Fibroblast of skin of right biceps (primary cell): ENCODE data around the gene TGM2.
"Not testable (repeated sequence)": the region's sequence is repeated elsewhere in the genome, so short reads cannot be mapped to it uniquely, and the experiment has no call there.

ENCODE experiments used
- DNase-seq: peaks from one replicate; pipeline ENCODE4 v3.0.0-alpha.2; 2013

Gene TGM2

DNA sequence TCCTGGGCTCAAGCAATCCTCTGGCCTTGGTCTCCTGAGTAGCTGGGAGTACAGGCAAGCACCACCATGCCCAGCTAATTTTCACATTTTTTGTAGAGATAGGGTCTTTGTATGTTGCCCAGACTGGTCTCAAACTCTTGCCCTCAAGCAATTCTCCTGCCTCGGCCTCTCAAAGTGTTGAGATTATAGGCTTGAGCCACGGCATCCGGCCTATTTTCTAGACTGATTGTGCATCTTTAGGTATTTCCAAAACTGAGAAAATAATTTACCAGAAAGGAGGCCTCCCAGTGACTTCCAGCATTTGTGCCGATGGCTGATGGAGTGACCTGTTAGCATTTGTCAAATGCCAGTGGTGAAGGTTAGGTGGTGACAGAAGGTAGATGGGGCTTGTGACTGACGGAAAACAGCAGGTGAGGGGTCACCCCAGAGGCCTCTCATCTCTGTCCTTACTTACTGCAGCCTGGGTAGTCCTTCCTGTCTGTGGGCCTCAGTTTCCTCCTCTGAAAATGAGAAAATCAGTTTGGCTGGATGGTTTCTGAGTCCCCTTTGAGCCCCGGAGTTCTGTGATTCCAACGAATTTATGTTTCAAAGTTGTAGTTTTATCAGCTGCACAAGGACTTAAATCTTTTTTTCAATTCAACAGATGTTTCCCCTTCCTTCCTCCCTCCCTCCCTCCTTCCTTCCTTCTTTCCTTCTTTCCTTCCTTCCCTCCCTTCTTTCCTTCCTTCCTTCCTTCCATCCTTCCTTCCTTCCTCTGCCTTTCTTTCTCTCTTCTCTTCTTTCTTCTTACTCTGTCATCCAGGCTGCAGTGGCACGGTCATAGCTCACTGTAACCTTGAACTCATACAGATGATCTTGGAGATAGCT lies 53.5 kb downstream of the TGM2 start:
- DNase-seq = no peak

DNA sequence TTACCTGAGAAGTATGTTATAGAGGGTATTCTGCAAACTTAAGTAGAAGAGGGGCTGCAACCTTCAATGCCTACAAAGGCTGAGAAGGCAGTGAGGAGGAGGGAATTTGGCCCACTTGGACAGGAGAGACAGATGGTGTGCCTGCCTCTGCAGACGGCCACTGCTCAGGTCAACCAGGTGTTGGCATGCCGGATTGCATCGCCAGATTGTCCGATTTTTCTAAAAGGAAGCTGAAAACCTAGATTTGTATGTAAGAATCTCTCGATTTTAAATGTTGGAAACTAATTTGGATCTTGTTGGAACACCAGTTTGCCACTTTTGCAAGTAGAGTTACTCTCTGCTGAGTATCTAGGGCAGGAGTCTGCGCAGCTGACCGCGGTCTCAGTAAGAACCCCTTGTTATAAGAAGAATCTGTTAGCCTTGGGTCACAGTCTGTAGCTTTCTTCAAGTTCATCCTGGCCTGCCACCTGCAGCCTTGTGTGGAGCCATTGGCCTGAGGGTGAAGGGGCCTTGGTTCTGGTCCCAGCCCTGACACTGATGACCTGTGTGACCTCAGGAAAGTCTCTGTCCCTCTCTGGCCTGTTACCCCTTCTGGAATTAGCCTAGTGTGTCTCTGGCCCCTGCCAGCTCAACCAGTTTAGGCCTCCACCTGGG lies 54.4 kb downstream of the TGM2 start:
- no peak for DNase-seq

- peak; percentile 99 for DNase-seq
Observed at GRCh38 chr20:38109591-38110524, 55.2 kb downstream of the TGM2 start.

- DNase-seq = peak; percentile 75
Observed at GRCh38 chr20:38108986-38109541, 56.0 kb downstream of the TGM2 start.

DNA sequence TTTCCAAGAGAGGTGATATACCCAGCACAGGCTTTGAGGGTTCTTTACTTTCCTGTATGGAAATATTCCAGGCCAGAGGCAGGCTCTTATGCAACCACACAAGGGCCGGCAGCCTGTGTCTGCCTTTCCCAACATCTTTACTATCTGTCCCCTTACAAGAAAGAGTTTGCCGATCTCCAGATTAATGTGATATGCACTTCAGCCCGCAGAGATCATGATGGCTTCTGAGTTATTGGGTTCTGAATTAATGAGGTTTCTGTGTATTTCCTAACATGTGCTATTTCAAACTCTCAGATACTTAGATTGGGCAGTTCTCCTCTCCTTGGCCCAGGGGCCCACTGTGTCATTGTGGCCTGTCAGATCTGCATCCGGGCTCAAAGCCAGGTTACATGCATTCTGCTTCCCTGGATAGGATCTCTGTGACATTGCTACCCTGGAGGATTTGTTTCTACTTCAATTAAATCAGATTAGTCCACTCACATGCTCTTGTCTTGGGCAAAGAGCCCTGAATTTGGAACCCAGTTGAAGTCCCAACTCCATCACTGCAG lies 56.6 kb downstream of the TGM2 start:
- DNase-seq = peak; percentile 66

GRCh38 chr20:38107916-38108315 lies 57.2 kb downstream of the TGM2 start:
- DNase-seq = not testable (repeated sequence)

DNA sequence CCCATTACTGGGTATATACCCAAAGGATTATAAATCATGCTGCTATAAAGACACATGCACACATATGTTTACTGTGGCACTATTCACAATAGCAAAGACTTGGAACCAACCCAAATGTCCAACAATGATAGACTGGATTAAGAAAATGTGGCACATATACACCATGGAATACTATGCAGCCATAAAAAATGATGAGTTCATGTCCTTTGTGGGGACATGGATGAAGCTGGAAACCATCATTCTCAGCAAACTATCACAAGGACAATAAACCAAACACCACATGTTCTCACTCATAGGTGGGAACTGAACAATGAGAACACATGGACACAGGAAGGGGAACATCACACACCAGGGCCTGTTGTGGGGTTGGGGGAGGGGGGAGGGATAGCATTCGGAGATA lies 57.7 kb downstream of the TGM2 start:
- not testable (repeated sequence) for DNase-seq

DNA sequence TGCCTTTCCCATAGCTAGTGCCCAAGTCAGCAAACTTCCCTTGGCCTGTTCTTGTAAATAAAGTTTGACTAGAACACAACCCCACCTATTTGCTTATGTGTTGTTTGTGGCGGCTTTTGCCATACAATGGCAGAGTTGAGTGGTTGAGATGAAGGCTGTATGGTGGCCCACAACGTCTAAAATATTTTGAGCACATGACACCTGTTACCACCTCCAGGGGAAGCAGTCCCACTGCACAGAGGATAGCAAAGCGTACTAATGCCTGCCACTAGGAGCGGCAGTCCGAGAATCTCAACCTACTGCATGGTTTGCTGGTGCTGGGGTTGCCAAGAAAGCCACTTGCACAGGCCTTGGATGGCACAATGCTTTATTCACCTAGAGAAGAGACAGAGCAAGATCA lies 58.6 kb downstream of the TGM2 start:
- DNase-seq = no peak

GRCh38 chr20:38104285-38104684 lies 60.8 kb downstream of the TGM2 start:
- DNase-seq = no peak

DNA sequence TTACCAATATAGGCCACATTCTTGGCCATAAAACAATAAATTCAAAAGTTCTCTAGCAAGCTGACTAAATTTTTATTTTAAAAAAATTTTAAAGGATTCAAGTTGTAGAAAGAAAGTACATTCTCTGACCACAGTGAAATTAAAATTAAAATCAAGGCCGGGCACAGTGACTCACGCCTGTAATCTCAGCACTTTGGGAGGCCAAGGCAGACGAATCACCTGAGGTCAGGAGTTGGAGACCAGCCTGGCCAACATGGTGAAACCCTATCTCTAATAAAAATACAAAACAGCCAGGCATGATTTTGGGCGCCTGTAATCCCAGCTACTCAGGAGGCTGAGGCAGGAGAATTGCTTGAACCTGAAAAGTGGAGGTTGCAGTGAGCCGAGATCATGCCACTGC lies 62.9 kb downstream of the TGM2 start:
- DNase-seq = not testable (repeated sequence)

- no peak for DNase-seq
Observed at GRCh38 chr20:38098952-38099351, 66.1 kb downstream of the TGM2 start.

DNA sequence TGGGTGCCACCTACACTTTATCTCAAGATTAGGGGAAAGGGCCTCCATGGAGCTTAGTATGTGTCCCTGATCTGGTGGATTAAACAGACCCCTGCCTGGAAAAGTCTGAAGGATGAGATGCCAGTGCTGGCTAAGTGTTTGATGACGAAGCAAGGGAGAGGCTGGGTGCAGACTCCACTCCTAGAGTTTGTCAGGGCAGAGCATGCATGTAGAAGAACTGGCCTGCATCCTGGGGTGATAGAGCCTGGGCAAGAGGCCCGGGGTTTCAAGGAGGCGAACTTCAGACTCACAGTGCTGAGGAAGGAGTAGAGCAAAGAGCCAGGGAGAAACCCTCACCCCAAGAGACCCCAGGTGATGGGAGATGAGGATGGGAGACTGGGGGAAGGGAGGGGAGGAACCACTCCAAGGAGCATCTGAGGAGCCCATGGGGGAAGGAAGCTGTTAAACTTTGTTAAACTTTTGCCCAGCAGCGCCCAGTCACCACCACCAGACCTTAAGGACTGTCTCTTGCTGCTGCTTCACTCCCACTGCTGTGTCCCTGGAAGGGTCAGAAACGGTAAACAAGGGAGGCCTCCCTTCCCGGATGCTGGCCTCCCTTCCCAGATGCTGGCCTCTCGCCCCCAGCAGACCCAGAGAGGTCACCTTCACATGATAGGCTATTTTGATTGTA lies 69.9 kb downstream of the TGM2 start:
- no peak for DNase-seq

DNA sequence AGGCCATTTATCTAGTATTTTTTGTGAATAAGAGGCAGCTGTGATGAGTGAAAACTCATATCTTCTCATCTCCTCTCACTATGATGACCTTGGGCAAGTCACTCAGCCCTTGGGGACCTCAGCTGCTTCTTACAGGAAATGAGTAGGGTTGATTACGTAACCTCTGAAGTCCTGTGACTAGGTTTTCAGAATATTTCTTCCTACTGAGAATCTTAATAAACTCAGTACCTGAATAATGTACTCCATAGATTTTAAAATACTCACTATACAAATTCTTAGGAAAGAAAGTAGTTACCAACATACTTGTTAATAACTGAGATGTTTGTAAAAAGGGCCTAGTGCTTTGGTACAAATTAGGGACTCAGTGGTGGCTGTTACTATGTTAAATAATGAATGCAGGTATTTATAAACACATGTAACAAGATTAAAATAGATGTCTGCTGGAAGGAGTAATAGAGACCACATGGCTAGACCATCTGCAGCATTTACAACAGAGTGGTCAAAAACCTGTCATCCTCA lies 70.6 kb downstream of the TGM2 start:
- DNase-seq = peak; percentile 82

DNA sequence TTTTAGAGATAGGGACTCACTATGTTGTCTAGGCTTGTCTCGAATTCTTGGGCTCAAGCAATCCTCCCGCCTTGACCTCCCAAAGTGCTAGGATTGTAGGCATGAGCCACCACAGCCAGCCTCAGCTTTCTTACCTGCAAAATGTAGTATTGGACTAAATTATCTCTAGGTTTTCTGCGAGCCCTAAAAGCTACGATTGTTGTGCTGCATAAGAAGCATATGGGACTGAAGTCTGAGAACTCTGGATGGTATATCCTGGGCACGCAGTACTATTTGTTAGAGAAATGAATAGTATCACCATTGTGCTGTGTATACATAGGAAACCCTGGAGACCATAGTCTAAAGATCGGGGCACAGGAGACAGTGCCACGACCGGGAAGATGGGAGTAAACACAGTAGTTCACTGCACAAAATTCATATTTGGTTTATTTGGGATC lies 71.4 kb downstream of the TGM2 start:
- no peak for DNase-seq

- no peak for DNase-seq
Observed at GRCh38 chr20:38092915-38093314, 72.2 kb downstream of the TGM2 start.

- no peak for DNase-seq
Observed at GRCh38 chr20:38092260-38092857, 72.7 kb downstream of the TGM2 start.

DNA sequence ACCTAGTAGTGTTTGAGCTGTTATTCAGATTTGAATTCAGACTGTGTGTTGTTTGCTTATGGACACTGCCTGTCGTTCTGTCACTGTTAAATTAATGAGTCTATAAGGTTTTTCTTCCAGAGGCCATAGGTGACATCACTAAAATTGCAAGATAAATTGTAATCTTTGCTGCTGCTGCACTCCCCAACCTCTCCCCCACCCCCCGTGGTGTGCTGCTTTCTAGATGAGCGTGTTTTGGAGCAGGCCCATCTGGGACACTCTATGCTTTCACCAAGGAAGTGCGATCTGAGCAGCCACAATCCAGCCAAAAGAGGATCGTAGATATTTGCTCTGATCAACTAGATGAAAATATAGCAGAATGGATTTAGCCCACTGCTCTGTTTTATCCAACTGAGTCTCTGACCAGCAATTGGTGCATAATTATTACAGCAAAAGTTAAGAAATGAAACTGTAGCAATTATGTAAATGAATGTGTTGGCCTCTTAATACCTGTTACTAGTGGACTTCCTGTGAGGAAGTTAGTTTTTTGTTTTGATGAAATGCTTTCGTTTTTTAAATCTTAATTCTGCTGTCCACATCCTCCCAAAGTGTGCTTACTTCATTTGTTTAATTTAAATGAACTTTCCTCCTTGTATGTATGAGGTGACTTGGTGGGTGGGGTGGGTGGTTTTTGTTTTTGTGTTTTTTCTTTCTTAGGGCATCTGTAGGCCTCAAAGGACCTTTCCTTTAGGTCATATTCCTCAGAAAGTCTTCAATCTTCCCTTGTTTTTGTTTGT lies 73.4 kb downstream of the TGM2 start:
- peak; percentile 20 for DNase-seq

DNA sequence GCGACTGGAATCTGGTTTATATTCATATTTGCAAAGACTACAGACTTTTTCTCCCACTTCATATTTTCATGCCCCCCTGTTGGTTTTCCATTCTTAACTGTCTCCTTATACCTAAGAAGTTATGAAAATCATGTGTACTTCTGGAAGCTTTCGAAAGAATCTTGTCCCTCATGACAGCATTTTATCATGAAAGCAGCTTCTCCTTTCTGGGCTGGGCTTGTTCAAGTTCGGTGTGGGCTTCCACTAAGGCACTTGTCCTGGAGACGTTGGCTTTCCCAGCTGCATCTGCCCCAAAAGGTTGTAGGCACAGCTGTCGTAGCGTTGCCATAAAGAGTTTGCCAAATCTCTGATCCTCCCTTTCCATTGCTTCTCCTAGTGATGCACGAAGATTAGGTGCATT lies 75.0 kb downstream of the TGM2 start:
- DNase-seq = no peak

DNA sequence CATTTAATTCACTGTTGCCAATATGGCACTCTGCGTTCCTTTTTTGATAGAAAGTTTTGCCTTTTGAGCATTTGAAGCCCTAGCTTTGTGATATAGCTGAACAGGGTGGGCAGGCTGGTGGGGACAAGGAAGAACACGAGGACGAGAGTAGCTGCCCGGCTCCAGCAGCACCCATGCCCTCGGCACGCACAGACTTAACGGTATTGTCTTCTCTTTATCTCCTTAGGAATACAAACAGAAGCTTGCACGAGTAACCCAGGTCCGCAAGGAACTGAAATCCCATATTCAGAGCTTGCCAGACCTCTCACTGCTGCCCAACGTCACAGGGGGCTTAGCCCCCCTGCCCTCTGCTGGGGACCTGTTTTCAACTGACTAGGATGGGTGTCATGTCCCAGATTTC lies 75.6 kb downstream of the TGM2 start:
- DNase-seq = no peak

- no peak for DNase-seq
Observed at GRCh38 chr20:38085026-38085425, 80.0 kb downstream of the TGM2 start.
